NCI-H526 treated with DMSO at 0.1 percent for 48 hours (cell line): Measurements from ENCODE around the gene RGS6.
A peak's percentile ranks its signal among the peaks of the same experiment; 100 is the strongest.
"Not testable (repeated sequence)": the region's sequence is repeated elsewhere in the genome, so short reads cannot be mapped to it uniquely, and the experiment has no call there.

Experiments used
- DNase-seq: peaks from one replicate; lab custom pipeline; 2025; lab: John Stamatoyannopoulos, UW

RGS6 gene

DNA sequence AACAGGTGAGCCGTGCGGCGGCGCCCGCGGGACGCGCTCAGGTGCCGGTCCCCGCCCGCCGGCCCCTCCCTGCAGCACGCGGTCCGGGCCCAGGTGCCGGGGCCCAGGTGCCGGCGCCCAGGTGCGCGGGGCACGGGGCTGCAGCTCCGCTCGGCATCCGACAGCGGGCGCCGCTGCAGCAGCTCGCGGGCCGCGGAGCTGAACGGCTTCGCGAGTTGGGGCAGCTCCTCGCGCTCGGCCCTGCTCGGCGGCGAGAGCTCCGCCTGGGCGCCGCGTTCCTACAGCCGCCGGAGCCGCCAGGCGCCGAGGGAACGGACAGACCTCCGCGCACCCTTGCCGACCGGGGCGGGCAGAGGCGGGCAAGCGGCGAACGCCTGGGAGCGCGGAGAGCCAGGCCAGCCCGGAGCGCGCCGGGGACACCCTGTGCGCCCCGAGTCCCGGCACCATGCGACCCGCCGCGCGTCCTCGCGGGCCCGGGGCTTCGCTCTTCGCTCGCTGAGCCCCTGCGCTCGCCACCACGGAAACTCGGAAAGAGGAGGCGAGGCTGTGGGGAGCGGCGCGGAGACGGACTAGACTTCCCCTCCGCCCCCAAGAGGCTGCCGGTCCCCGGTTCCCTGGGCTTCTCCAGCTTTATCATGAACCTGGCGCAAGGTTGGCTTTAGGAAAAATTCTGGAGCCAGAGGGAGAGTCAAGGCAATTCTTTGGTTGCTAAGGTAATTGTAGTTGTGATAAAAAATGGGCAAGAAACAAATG is at the start of gene RGS6:
RGS6 (plus strand) TSS at position 201 of the 753 bp plus-strand sequence.
- DNase-seq = peak; percentile 63

DNA sequence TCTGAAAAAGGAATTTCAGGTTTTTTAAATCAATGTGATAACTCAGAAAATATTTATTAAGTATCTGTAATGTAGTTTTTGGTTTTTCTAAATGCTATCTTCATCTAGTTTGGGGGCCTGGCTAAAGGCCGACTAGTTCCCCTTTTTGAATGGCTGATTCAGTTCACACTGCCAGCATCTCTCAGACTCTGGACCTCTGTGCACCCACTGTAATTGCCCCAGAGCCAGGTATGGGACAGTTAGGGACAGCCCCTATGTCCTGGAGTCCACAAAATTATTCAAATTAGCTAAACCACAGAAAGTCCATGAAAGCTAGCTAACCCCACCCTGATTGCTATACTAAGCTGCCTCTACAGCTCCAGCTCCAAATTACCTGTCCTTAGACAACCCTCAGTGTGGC is 49.1 kb upstream of the RGS6 start:
- DNase-seq = no peak

GRCh38 chr14:71885301-71885700 is 46.9 kb upstream of the RGS6 start:
- no peak for DNase-seq

DNA sequence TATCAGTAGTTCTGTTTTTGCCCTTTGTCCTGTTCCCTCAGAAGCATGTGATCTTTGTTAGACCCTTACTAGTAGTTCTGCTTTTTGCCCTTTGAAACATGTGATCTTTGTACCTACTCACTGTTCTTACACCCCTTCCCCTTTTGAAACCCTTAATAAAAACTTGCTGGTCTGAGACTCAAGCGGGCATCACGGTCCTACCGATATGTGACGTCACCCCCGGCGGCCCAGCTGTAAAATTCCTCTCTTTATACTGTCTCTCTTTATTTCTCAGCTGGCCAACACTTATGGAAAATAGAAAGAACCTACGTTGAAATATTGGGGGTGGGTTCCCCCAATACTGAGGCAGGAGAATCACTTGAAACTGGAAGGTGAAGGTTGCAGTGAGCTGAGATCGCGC is 44.4 kb upstream of the RGS6 start:
- not testable (repeated sequence) for DNase-seq

DNA sequence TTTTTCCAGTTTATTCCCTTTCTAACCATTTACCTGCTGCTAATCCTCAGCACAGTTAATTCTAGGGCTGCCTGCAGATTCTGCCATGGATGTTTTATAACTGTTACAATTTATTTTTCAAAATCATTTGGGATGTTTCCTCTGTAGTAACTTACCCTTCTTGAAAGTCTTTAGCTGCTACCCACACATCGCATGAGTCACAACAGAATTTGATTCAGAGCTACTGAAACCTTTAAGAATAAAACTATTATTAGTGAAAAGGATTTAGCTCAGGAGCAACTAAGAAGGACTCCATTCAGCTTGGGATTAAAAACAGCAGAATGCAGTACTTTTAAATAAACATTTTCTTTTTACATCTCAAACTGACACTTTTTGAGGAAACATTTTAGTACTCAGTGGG is 41.7 kb upstream of the RGS6 start:
- DNase-seq = no peak

- DNase-seq = no peak
Measured at GRCh38 chr14:71891185-71891584, 41.0 kb upstream of the RGS6 start.

DNA sequence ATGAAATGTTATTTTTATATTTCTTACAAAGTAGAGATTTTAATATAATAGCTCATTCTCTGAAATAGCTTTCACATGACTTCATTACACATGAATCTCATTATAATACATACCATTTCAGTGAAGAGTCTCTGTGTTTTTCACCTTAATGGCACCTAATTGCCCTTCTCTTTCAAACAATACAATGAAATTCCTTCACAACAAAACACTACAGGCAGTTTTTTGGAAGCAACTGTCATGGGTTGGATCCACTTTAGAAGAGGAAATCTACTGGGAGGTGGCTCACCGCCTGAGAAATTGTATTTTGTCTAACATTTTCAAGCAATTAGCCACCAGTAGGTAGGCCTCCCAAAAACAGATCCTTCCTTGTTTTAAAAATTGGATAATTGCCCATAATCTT is 40.3 kb upstream of the RGS6 start:
- DNase-seq = no peak

DNA sequence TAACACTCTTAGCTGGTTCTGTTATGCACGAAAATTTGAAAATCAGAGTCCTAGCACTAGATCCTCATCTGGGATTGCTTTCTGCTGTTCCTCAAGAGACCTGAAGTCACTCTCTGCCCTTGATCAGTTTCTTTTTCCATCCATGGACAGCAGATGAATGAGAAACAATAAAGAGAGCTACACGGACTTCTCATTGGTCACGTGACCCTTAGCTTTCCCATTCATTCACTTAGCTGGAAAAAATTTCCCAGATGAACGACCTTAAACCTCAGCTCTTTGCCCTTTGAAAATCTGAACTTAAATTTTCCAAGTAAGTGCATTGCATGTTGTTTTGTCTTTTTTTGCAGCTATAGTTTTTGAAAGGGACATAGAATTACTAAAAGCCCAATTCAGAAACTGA is 27.2 kb upstream of the RGS6 start:
- no peak for DNase-seq

- DNase-seq = no peak
Measured at GRCh38 chr14:71905860-71906259, 26.4 kb upstream of the RGS6 start.

- DNase-seq = no peak
Measured at GRCh38 chr14:71907793-71908515, 24.3 kb upstream of the RGS6 start.

- DNase-seq = no peak
Measured at GRCh38 chr14:71911669-71912068, 20.6 kb upstream of the RGS6 start.

DNA sequence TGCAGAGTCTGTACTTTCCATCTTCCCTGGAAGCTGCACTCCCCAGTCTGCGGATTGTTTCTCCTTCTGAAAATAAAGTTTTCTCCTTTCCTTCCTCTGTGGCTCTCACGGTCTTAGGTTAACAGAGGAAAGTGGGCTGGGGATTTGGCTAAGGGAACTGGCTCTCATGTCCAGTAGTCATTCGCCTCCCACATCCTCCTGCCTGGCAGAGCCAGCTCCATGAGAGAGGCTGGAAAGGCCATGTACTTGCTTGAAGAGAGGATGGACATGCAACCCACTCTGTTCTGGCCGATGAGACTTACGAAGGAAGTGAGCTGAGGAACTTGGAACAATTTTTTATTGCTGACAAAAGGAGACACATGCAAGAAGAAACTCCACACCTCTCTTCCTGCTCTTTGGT is 18.9 kb upstream of the RGS6 start:
- DNase-seq = no peak

GRCh38 chr14:71918955-71919354 is 13.3 kb upstream of the RGS6 start:
- no peak for DNase-seq

- no peak for DNase-seq
Measured at GRCh38 chr14:71923513-71923912, 8.7 kb upstream of the RGS6 start.

DNA sequence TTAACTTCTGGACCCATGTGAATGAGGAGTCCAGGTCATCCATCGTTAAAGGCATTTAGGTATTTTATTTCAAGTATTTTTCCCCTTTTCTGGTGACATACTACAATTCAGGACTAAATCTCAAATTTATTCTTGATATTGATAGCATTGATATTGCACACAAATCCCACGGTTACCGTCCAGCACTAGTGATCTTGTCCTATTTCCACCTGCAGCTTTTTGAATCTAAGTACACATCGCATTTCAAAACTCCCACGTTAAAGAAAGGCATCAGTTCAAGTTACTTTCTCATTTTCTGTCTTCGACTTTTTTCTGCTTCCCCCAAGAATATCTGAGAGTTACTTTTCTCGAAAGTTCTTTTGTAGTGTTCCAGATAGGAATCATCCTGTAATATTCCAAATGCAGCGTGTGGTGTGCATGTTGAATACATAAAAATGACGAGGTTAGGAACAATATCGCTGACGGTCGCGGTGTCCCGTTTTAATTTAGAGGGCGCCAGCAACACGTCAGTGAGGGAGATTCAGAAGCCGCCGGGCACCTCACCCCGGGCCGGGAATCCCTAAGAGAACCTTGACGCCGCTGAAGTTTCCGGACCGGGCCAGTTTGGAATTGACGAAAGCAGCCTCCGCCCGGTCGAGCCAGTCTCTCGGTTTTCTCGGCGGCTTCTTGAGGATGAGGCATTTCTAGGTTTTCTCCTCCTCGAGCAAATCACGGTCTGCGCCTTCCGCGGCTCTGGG is 569 bp upstream of the RGS6 start:
- no peak for DNase-seq

- no peak for DNase-seq
Measured at GRCh38 chr14:71933001-71933587, 865 bp downstream of the RGS6 start.

GRCh38 chr14:71938273-71938672 is 6.0 kb downstream of the RGS6 start:
- DNase-seq = not testable (repeated sequence)

- DNase-seq = not testable (repeated sequence)
Measured at GRCh38 chr14:71939344-71939743, 7.1 kb downstream of the RGS6 start.

- not testable (repeated sequence) for DNase-seq
Measured at GRCh38 chr14:71940500-71940899, 8.3 kb downstream of the RGS6 start.

DNA sequence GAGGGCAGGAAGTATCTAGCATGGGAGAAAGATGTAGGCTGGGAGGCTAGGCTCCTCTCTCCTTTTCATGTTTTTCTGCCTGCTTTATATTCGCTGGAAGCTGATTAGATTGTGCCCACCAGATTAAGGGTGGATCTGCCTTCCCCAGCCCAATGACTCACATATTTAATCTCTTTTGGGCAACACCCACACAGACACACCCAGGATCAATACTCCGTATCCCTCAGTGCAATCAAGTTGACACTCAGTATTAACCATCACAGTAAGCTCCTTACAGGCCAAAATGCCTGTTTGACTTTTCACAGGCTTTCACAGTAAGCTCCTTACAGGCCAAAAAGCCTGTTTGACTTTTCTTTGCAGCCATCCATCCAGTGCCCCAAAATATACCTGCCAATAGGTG is 9.4 kb downstream of the RGS6 start:
- DNase-seq = not testable (repeated sequence)

GRCh38 chr14:71942904-71943694 is 10.9 kb downstream of the RGS6 start:
- no peak for DNase-seq

GRCh38 chr14:71943695-71944018 is 11.4 kb downstream of the RGS6 start:
- no peak for DNase-seq
